Neural cell (in vitro differentiated cells): ENCODE measurements around the gene CNOT6.

ENCODE experiments used
- EZH2 ChIP-seq: fragments of 200-600, 300-800 bp; shearing (Covaris generic), sonication (generic); IDR thresholded peaks from 2 replicates; pipeline ENCODE4 v1.6.1; 2014; ENCODE audit warnings: antibody characterized with exemption, low read length, borderline replicate concordance, mild to moderate bottlenecking; ENCODE audit not compliant: insufficient read depth, poor library complexity, severe bottlenecking
- MXI1 ChIP-seq: fragments of 450-650 bp; conservative IDR thresholded peaks from 2 replicates; pipeline ENCODE4 v1.6.1; 2014; ENCODE audit warnings: antibody characterized with exemption, mild to moderate bottlenecking; ENCODE audit not compliant: poor library complexity, severe bottlenecking
- POLR2AphosphoS5 ChIP-seq: IDR thresholded peaks from 2 replicates; pipeline ENCODE4 v1.6.1; 2012
- TAF1 ChIP-seq: IDR thresholded peaks from 2 replicates; pipeline ENCODE4 v1.6.1; 2012; ENCODE audit warnings: low read depth
- TF ChIP-seq, protein P1 (sequence below): fragments of 450-650 bp; IDR thresholded peaks from 2 replicates; pipeline ENCODE4 v1.5.1; 2014; ENCODE audit warnings: antibody characterized with exemption, mild to moderate bottlenecking, moderate library complexity; ENCODE audit not compliant: poor library complexity, severe bottlenecking

DNA sequence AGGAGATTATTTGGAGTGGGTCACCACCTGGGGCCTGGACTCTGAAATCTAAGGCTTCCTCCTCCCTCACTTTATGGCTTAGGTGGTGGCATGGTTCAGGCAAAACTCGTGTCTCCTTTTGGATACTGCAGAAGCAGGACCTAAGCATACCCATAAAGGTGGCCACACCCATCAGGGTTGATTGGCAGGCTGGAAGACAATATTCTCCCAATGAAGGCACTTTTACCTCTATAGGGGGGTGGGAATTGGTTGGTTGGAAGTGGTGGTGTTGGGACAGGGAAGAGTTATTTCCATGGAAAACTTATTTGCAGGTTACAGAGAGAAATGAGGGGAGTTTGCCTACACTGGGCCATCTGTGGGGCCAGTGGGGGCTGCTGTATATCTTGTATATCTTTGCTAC lies 39.7 kb downstream of the CNOT6 start:
- TF ChIP-seq, protein P1, sequence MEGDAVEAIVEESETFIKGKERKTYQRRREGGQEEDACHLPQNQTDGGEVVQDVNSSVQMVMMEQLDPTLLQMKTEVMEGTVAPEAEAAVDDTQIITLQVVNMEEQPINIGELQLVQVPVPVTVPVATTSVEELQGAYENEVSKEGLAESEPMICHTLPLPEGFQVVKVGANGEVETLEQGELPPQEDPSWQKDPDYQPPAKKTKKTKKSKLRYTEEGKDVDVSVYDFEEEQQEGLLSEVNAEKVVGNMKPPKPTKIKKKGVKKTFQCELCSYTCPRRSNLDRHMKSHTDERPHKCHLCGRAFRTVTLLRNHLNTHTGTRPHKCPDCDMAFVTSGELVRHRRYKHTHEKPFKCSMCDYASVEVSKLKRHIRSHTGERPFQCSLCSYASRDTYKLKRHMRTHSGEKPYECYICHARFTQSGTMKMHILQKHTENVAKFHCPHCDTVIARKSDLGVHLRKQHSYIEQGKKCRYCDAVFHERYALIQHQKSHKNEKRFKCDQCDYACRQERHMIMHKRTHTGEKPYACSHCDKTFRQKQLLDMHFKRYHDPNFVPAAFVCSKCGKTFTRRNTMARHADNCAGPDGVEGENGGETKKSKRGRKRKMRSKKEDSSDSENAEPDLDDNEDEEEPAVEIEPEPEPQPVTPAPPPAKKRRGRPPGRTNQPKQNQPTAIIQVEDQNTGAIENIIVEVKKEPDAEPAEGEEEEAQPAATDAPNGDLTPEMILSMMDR, result no peak
- TF ChIP-seq EZH2 (no peak), MXI1 (no peak), POLR2AphosphoS5 (no peak), TAF1 (no peak)
